ENCODE results near the gene WNT5B. TPM values are rescaled to one million over a fixed set of nuclear protein-coding genes. Genes with fewer than 3 reads are reported as not detected.

Gene WNT5B
- total and polyA plus RNA-seq, 11 donors: 0.52 to 3.9 (median 1.3) TPM

- DNase-seq: no peak
- H3K4me3 ChIP-seq: no peak overlapping the region
- H3K27ac ChIP-seq: peak overlapping the region in 1 of 12 donors; percentile 21
- intact Hi-C loops (cut with DNase I): loop anchor here in 2 of 10 donors (5.0 to 10.0 kb wide), 2 partner anchors 487 to 1030 kb away; no protein-coding TSS in a partner anchor
- H3K36me3 ChIP-seq: no peaks in the 10 kb centered on the region
- 61 to 70% (median 66%) methylated on average over 3 of the region's 3 CpGs for WGBS, 4 donors
- TF ChIP-seq CTCF (IDR thresholded peaks at IDR 0.05) (no peak), POLR2A (IDR thresholded peaks at IDR 0.05) (no peak)
- no peaks in the 10 kb centered on the region for H3K27me3 ChIP-seq
- no peaks in the 10 kb centered on the region for H3K9me3 ChIP-seq
- peaks cover 0 to 49% (median 13%) of the 10 kb centered on the region in 12 donors for H3K4me1 ChIP-seq
- ATAC-seq: no peak
These were observed 24.6 kb upstream of the WNT5B start for GRCh38 chr12:1604464-1604863.

GRCh38 chr12:1605129-1606020 is 23.7 kb upstream of the WNT5B start:
- H3K27ac ChIP-seq: peak overlapping the region; percentile 82 to 97 (median 92)
- H3K27me3 ChIP-seq: no peaks in the 10 kb centered on the region
- DNase-seq (peak; percentile 74 to 83 (median 79)), ATAC-seq (peak; percentile 77 to 87 (median 84))
- intact Hi-C loops (cut with DNase I): loop anchor here in 2 of 10 donors (5.0 to 10.0 kb wide), 2 partner anchors 488 to 1031 kb away; no protein-coding TSS in a partner anchor
- H3K4me3 ChIP-seq: peak overlapping the region in 11 of 12 donors; percentile 24 to 70 (median 54)
- peak in 1 of 2 donors; percentile 48 for TF ChIP-seq POLR2A (IDR thresholded peaks at IDR 0.05)
- peak; percentile 65 to 92 (median 78) for TF ChIP-seq CTCF (IDR thresholded peaks at IDR 0.05)
- WGBS, 4 donors: 0 to 1% (median 1%) methylated on average over 22 of the region's 22 CpGs
- no peaks in the 10 kb centered on the region for H3K36me3 ChIP-seq
- H3K4me1 ChIP-seq: peaks cover 0 to 52% (median 13%) of the 10 kb centered on the region in 12 donors
- no peaks in the 10 kb centered on the region for H3K9me3 ChIP-seq

GRCh38 chr12:1606021-1606622 is 22.9 kb upstream of the WNT5B start:
- Histone ChIP-seq H3K4me1 (peaks cover 0 to 50% (median 13%) of the 10 kb centered on the region in 12 donors), H3K27ac (peak overlapping the region; percentile 82 to 97 (median 92)), H3K27me3 (no peaks in the 10 kb centered on the region), H3K36me3 (no peaks in the 10 kb centered on the region), H3K9me3 (no peaks in the 10 kb centered on the region), H3K4me3 (peak overlapping the region in 11 of 12 donors; percentile 24 to 70 (median 54))
- DNase-seq: peak; percentile 88 to 95 (median 94)
- no peak for TF ChIP-seq CTCF (IDR thresholded peaks at IDR 0.05)
- TF ChIP-seq POLR2A (IDR thresholded peaks at IDR 0.05): no peak
- peak; percentile 78 to 81 (median 78) for ATAC-seq
- 5 to 8% (median 7%) methylated on average over 12 of the region's 12 CpGs for WGBS, 4 donors
- intact Hi-C loops (cut with DNase I): loop anchor here in 2 of 10 donors (5.0 to 10.0 kb wide), 2 partner anchors 489 to 1031 kb away; no protein-coding TSS in a partner anchor

All from heart left ventricle (tissue), 16 donors.